ENCODE results near the gene KRT40. TPM values are rescaled to one million over a fixed set of nuclear protein-coding genes. Genes with fewer than 3 reads are reported as not detected.

Gene KRT40
- not detected for total RNA-seq

GRCh38 chr17:40984226-40984625 is at the start of gene KRT40:
Gene KRT40 (minus strand): TSS chr17:40984326. CDS start chr17:40984273, 53 bp downstream.
- DNase-seq: no peak
- Mint-ChIP-seq H3K4me1 (no peaks in the 10 kb centered on the region), H3K4me3 (no peak within 1 kb of the TSS), H3K36me3 (no peaks in the 10 kb centered on the region), H3K27ac (no peak within 1 kb of the TSS), H3K9me3 (no peaks in the 10 kb centered on the region), H3K27me3 (peaks cover 3% of the 10 kb centered on the region)

GRCh38 chr17:41029633-41030245 is 45.6 kb upstream of the KRT40 start, which contains the start of gene KRTAP1-4:
Gene KRTAP1-4 (minus strand): TSS chr17:41030195. CDS start chr17:41030078, 117 bp downstream.
- DNase-seq: no peak
- Mint-ChIP-seq H3K36me3 (no peaks in the 10 kb centered on the region), H3K4me3 (no peak within 1 kb of the TSS), H3K9me3 (no peaks in the 10 kb centered on the region), H3K4me1 (no peaks in the 10 kb centered on the region), H3K27me3 (peaks cover 5% of the 10 kb centered on the region), H3K27ac (no peak within 1 kb of the TSS)

- no peak for DNase-seq
- Mint-ChIP-seq H3K36me3 (no peaks in the 10 kb centered on the region), H3K4me1 (no peaks in the 10 kb centered on the region), H3K4me3 (no peak within 1 kb of the TSS), H3K9me3 (no peaks in the 10 kb centered on the region), H3K27me3 (peaks cover 5% of the 10 kb centered on the region), H3K27ac (no peak within 1 kb of the TSS)
These were observed 42.8 kb upstream of the KRT40 start, which contains the start of gene KRTAP1-5 for GRCh38 chr17:41026715-41027471. Gene KRTAP1-5 (minus strand): TSS chr17:41027208. CDS start chr17:41027155, 53 bp downstream.

GRCh38 chr17:41024697-41025096 is 40.6 kb upstream of the KRT40 start:
- H3K9me3 Mint-ChIP-seq: no peaks in the 10 kb centered on the region
- no peaks in the 10 kb centered on the region for H3K4me1 Mint-ChIP-seq
- DNase-seq: no peak
- H3K36me3 Mint-ChIP-seq: no peaks in the 10 kb centered on the region
- no peaks in the 10 kb centered on the region for H3K27me3 Mint-ChIP-seq
- no peak overlapping the region for H3K27ac Mint-ChIP-seq
- H3K4me3 Mint-ChIP-seq: no peak overlapping the region

GRCh38 chr17:41020336-41020735 is 36.2 kb upstream of the KRT40 start:
- DNase-seq: no peak
- no peaks in the 10 kb centered on the region for H3K36me3 Mint-ChIP-seq
- no peak overlapping the region for H3K4me3 Mint-ChIP-seq
- no peak overlapping the region for H3K27ac Mint-ChIP-seq
- H3K27me3 Mint-ChIP-seq: peaks cover 5% of the 10 kb centered on the region
- no peaks in the 10 kb centered on the region for H3K9me3 Mint-ChIP-seq
- no peaks in the 10 kb centered on the region for H3K4me1 Mint-ChIP-seq

- H3K4me1 Mint-ChIP-seq: no peaks in the 10 kb centered on the region
- H3K9me3 Mint-ChIP-seq: no peaks in the 10 kb centered on the region
- H3K36me3 Mint-ChIP-seq: no peaks in the 10 kb centered on the region
- H3K27ac Mint-ChIP-seq: no peak overlapping the region
- H3K27me3 Mint-ChIP-seq: peaks cover 5% of the 10 kb centered on the region
- DNase-seq: no peak
- no peak overlapping the region for H3K4me3 Mint-ChIP-seq
These were observed 35.3 kb upstream of the KRT40 start for GRCh38 chr17:41019415-41019814.

GRCh38 chr17:41018541-41018940 is 34.4 kb upstream of the KRT40 start:
- no peak overlapping the region for H3K27ac Mint-ChIP-seq
- no peaks in the 10 kb centered on the region for H3K4me1 Mint-ChIP-seq
- no peaks in the 10 kb centered on the region for H3K9me3 Mint-ChIP-seq
- H3K27me3 Mint-ChIP-seq: peaks cover 5% of the 10 kb centered on the region
- no peaks in the 10 kb centered on the region for H3K36me3 Mint-ChIP-seq
- no peak overlapping the region for H3K4me3 Mint-ChIP-seq
- no peak for DNase-seq

GRCh38 chr17:41016578-41017215 is 32.6 kb upstream of the KRT40 start:
- Mint-ChIP-seq H3K4me1 (no peaks in the 10 kb centered on the region), H3K36me3 (no peaks in the 10 kb centered on the region), H3K4me3 (no peak overlapping the region), H3K9me3 (no peaks in the 10 kb centered on the region), H3K27ac (no peak overlapping the region), H3K27me3 (peaks cover 5% of the 10 kb centered on the region)
- DNase-seq: no peak

GRCh38 chr17:41015454-41015853 is 31.3 kb upstream of the KRT40 start:
- Mint-ChIP-seq H3K27ac (no peak overlapping the region), H3K27me3 (peaks cover 5% of the 10 kb centered on the region), H3K36me3 (no peaks in the 10 kb centered on the region), H3K4me1 (no peaks in the 10 kb centered on the region), H3K9me3 (no peaks in the 10 kb centered on the region), H3K4me3 (no peak overlapping the region)
- no peak for DNase-seq

GRCh38 chr17:41013606-41014005 is 29.5 kb upstream of the KRT40 start:
- Mint-ChIP-seq H3K9me3 (no peaks in the 10 kb centered on the region), H3K4me3 (no peak overlapping the region), H3K36me3 (no peaks in the 10 kb centered on the region), H3K27ac (no peak overlapping the region), H3K27me3 (peaks cover 5% of the 10 kb centered on the region), H3K4me1 (no peaks in the 10 kb centered on the region)
- no peak for DNase-seq

- no peaks in the 10 kb centered on the region for H3K36me3 Mint-ChIP-seq
- H3K4me1 Mint-ChIP-seq: no peaks in the 10 kb centered on the region
- H3K4me3 Mint-ChIP-seq: no peak overlapping the region
- no peak for DNase-seq
- H3K27me3 Mint-ChIP-seq: peaks cover 5% of the 10 kb centered on the region
- H3K9me3 Mint-ChIP-seq: no peaks in the 10 kb centered on the region
- H3K27ac Mint-ChIP-seq: no peak overlapping the region
These were observed 29.1 kb upstream of the KRT40 start for GRCh38 chr17:41013181-41013580.

GRCh38 chr17:41012326-41013120 is 28.4 kb upstream of the KRT40 start:
- Mint-ChIP-seq H3K36me3 (no peaks in the 10 kb centered on the region), H3K4me3 (no peak overlapping the region), H3K27me3 (peaks cover 1% of the 10 kb centered on the region), H3K4me1 (no peaks in the 10 kb centered on the region), H3K27ac (no peak overlapping the region), H3K9me3 (no peaks in the 10 kb centered on the region)
- no peak for DNase-seq

GRCh38 chr17:41010441-41010840 is 26.3 kb upstream of the KRT40 start:
- no peak overlapping the region for H3K4me3 Mint-ChIP-seq
- no peaks in the 10 kb centered on the region for H3K4me1 Mint-ChIP-seq
- H3K9me3 Mint-ChIP-seq: no peaks in the 10 kb centered on the region
- no peak overlapping the region for H3K27ac Mint-ChIP-seq
- no peaks in the 10 kb centered on the region for H3K36me3 Mint-ChIP-seq
- H3K27me3 Mint-ChIP-seq: no peaks in the 10 kb centered on the region
- DNase-seq: no peak

GRCh38 chr17:41009936-41010335 is 25.8 kb upstream of the KRT40 start:
- no peaks in the 10 kb centered on the region for H3K27me3 Mint-ChIP-seq
- no peak for DNase-seq
- H3K4me3 Mint-ChIP-seq: no peak overlapping the region
- no peak overlapping the region for H3K27ac Mint-ChIP-seq
- no peaks in the 10 kb centered on the region for H3K4me1 Mint-ChIP-seq
- H3K9me3 Mint-ChIP-seq: no peaks in the 10 kb centered on the region
- no peaks in the 10 kb centered on the region for H3K36me3 Mint-ChIP-seq

GRCh38 chr17:41009301-41009760 is 25.2 kb upstream of the KRT40 start:
- Mint-ChIP-seq H3K27ac (no peak overlapping the region), H3K4me3 (no peak overlapping the region), H3K36me3 (no peaks in the 10 kb centered on the region), H3K4me1 (no peaks in the 10 kb centered on the region), H3K9me3 (no peaks in the 10 kb centered on the region), H3K27me3 (no peaks in the 10 kb centered on the region)
- no peak for DNase-seq
